Mucosa of descending colon (tissue), 3 donors: ENCODE data around the gene SPRYD4. TPM values are rescaled to one million over a fixed set of nuclear protein-coding genes. Genes with fewer than 3 reads are reported as not detected.

Experiments
- ATAC-seq: fragments of 200-7000 bp; cut with Tn5 transposase; one replicate; pipeline ENCODE4 v1.9.1; 2020; ENCODE audit warnings: mild to moderate bottlenecking, moderate library complexity
- DNase-seq, 3 donors: peaks; one replicate each; pipeline ENCODE4 v3.0.0-alpha.2; 2020
- H3K36me3 ChIP-seq: fragments of 200-600 bp; one replicate; pipeline ENCODE4 v1.8.0; 2021; ENCODE audit warnings: low read depth, mild to moderate bottlenecking
- H3K4me1 ChIP-seq: fragments of 200-600 bp; one replicate; pipeline ENCODE4 v1.8.0; 2021; ENCODE audit warnings: low read depth, mild to moderate bottlenecking
- H3K4me3 ChIP-seq: fragments of 200-600 bp; one replicate; pipeline ENCODE4 v1.8.0; 2021; ENCODE audit warnings: mild to moderate bottlenecking
- H3K9me3 ChIP-seq: fragments of 200-600 bp; one replicate; pipeline ENCODE4 v1.8.0; 2021; ENCODE audit warnings: mild to moderate bottlenecking
- intact Hi-C, 2 donors: fragments of 100-400 bp; cut with DNase I in 1 of 2; cut with micrococcal nuclease in 1 of 2; formaldehyde crosslinking; loops; one replicate each; pipeline versions ENCODE4 v1.11.0 to v1.11.1; 2022; cut with DNase I, micrococcal nuclease
- total RNA-seq, 3 donors: library from RNA; stranded (reverse); fragmentation: NEBNext Ultra II Directional in 2 of 3; extraction: Animal tissue kit (Norgen Biotek cat#: 25700) in 2 of 3; gene quantifications; one replicate each; pipeline versions ENCODE4 v1.2.1 to v1.2.4, GENCODE V29; 2021 to 2023
- TF ChIP-seq, protein P1 (sequence below): fragments of 200-600 bp; IDR thresholded peaks from one replicate; pipeline ENCODE4 v1.8.0; 2022; ENCODE audit warnings: antibody characterized with exemption, mild to moderate bottlenecking
- donor health status: DM: no; HTN: no; CAD: no; lungs with moderate emphysema.
- donor health status: DM: no; HTN: no; CAD: no.
- donor health status: DM: no; HTN: yes; CAD: no.

SPRYD4 gene
- total RNA-seq, 3 donors from 2014 or later, result 4.3 to 5.2 (median 4.9) TPM

DNA sequence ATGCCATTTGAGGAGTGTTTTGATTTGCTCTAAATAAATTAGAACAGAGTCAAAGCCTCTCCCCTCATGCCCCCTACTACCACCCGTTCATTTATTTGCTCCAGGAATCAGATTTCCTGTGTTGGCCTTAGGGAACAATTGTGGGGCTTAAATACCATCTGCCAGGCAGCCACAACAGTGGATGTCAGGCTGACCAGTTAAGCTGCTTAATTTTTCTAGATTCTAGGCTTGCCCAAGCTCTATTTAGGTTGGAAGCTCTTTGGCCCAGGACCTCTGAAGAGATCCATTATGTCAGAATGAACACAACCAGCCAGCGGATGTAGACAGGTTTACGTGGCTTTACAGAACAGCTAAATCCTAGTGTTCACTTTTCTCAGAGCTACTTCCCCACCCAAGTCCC, 18.1 kb upstream of the SPRYD4 start:
- ATAC-seq (no peak), DNase-seq (no peak)
- TF ChIP-seq, protein P1, sequence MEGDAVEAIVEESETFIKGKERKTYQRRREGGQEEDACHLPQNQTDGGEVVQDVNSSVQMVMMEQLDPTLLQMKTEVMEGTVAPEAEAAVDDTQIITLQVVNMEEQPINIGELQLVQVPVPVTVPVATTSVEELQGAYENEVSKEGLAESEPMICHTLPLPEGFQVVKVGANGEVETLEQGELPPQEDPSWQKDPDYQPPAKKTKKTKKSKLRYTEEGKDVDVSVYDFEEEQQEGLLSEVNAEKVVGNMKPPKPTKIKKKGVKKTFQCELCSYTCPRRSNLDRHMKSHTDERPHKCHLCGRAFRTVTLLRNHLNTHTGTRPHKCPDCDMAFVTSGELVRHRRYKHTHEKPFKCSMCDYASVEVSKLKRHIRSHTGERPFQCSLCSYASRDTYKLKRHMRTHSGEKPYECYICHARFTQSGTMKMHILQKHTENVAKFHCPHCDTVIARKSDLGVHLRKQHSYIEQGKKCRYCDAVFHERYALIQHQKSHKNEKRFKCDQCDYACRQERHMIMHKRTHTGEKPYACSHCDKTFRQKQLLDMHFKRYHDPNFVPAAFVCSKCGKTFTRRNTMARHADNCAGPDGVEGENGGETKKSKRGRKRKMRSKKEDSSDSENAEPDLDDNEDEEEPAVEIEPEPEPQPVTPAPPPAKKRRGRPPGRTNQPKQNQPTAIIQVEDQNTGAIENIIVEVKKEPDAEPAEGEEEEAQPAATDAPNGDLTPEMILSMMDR, result no peak
- Histone ChIP-seq H3K4me3 (no peak overlapping the region), H3K36me3 (no peaks in the 10 kb centered on the region), H3K4me1 (peaks cover 5% of the 10 kb centered on the region), H3K9me3 (no peaks in the 10 kb centered on the region)
- intact Hi-C loops, result no loop called here

DNA sequence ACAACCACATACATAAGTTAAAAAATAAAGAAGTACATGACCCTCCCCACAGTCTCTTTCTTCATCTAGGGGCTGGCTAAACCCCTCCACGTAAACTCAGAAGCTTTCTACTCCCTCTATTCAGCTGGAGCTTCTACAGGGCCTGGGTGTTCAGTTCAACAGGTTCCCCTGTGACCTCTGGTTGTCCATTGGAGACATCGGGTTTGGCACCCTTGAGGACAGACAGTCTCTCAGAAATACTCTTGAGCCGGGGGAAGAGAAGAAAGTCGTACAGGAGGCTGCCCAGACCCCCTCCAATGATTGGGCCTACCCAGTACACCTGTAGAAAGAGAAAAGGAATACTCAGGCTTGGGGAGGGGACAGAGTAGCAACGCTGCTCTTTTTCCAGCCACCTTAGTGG, 17.2 kb upstream of the SPRYD4 start:
- Histone ChIP-seq H3K4me1 (peaks cover 5% of the 10 kb centered on the region), H3K4me3 (no peak overlapping the region), H3K36me3 (no peaks in the 10 kb centered on the region), H3K9me3 (no peaks in the 10 kb centered on the region)
- DNase-seq (no peak), ATAC-seq (no peak)
- TF ChIP-seq, protein P1, result no peak
- intact Hi-C loops, result no loop called here

DNA sequence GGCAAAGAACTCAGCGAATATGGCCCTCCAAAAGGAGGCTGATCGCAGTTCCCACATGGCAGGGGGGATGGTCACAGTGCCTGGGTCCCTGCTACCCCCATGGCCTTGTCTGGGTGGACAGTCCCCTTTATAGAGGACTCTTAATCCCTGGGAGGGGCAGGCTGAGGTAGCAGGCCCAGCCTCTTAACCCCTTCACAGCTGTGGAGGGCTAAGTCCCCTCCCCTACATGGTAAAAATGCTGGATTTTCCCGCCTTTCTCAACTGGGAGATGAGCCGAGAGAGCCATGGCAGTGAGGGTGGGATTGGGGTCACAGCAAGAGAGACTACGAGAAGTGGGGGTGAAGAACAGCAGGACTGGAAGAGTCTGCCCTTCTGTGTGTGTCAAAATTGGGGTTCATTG, 13.8 kb upstream of the SPRYD4 start, which contains the start of gene MIP:
Gene MIP (minus strand): TSS at position 101 of the 400 bp plus-strand sequence. CDS start 44 bp downstream, at position 57.
- Histone ChIP-seq H3K36me3 (no peaks in the 10 kb centered on the region), H3K9me3 (no peaks in the 10 kb centered on the region), H3K4me3 (no peak within 1 kb of the TSS), H3K4me1 (no peaks in the 10 kb centered on the region)
- intact Hi-C loops, result no loop called here
- DNase-seq (no peak), ATAC-seq (no peak)
- TF ChIP-seq, protein P1, result no peak

DNA sequence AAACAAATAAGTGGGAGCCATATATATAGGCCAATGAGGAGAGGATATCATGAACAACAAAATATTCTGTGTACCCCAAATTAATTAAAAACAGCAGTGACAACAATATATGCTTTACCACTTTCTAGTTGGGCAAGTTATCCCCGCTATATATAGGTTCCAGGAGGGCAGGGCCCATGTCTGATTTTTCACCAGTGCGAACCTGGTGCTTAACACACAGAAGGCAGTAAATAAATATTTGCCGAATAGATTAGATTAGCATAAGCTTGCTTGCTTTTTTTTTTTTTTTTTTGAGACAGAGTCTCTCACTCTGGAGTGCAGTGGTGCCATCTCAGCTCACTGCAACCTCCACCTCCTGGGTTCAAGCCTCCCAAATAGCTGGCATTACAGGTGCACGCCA, 10.6 kb upstream of the SPRYD4 start:
- H3K4me3 ChIP-seq, result no peak overlapping the region
- DNase-seq (no peak), ATAC-seq (no peak)
- no peaks in the 10 kb centered on the region for H3K4me1 ChIP-seq
- no peaks in the 10 kb centered on the region for H3K36me3 ChIP-seq
- H3K9me3 ChIP-seq, result no peaks in the 10 kb centered on the region
- TF ChIP-seq, protein P1, result no peak
- intact Hi-C loops, result no loop called here

DNA sequence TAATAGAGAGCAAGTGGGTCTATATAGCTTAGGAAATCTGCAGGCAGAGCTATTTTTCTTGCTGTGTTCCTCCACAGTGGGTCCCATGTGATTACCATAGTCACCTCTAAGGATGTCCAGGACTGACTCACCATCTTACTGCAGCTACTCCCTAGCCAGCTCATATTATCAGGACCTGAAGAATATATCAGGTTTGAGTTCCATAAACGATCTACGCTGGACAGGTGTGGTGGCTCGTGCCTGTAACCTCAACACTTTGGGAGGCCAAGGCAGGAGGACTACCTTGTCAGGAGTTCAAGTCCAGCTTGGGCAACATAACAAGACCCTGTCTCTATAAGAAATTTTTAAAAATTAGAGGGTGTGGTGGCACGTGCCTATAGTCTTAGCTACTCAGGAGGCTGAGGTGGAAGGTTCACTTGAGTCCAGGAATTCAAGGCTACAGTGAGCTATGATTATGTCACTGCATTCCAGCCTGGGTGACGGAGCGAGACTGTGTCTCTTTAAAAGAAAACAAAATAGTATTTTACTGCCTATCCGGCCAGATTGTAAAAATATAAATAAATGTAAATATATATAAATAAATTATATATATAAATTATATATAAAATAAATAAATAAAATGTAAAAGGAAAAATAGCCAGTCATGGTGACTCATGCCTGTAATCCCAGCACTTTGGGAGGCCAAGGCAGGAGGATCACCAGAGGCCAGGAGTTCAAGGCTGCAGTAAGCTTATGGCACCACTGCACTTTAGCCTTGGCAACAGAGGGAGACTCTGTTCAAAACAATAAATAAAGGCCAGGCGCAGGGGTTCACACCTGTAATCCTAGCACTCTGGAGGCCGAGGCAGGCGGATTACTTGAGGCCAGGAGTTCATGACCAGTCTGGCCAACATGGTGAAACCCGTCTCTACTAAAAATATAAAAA, 6.9 kb upstream of the SPRYD4 start:
- intact Hi-C loops, result no loop called here
- H3K4me1 ChIP-seq, result no peaks in the 10 kb centered on the region
- H3K4me3 ChIP-seq, result no peak overlapping the region
- no peaks in the 10 kb centered on the region for H3K9me3 ChIP-seq
- H3K36me3 ChIP-seq, result no peaks in the 10 kb centered on the region
- no peak for DNase-seq
- ATAC-seq, result no peak
- TF ChIP-seq, protein P1, result no peak
